ENCODE results near the gene TRIM65.

Gene TRIM65

GRCh38 chr17:75894049-75894733 is 2.6 kb downstream of the TRIM65 start:
- Histone ChIP-seq H3F3A (ENCODE audit: low read depth) (peaks cover 5% of the 10 kb centered on the region), H4K20me1 (ENCODE audit: insufficient read depth, low read length, poor library complexity, severe bottlenecking) (no peaks in the 10 kb centered on the region), H3K9me2 (replicated peaks; ENCODE audit: low read depth, low read length) (no peaks in the 10 kb centered on the region), H3K4me2 (ENCODE audit: low read depth, low read length, poor library complexity, severe bottlenecking) (peak overlapping the region; percentile 96), H3K4me1 (ENCODE audit: insufficient read depth, low read length, poor library complexity, severe bottlenecking) (peaks cover 27% of the 10 kb centered on the region), H3K9me3 (ENCODE audit: insufficient read depth, low read depth, low read length) (no peaks in the 10 kb centered on the region), H3K36me3 (ENCODE audit: insufficient read depth, low read length) (peaks cover 8% of the 10 kb centered on the region; the same call in 1 of the 2 replicates), H3K27me3 (ENCODE audit: insufficient read depth, low read length, poor library complexity, severe bottlenecking) (no peaks in the 10 kb centered on the region), H3K79me2 (ENCODE audit: insufficient read depth, low read length) (peaks cover 31% of the 10 kb centered on the region), H3K4me3 (ENCODE audit: low read length, poor library complexity, severe bottlenecking) (no peak overlapping the region), H3K9ac (ENCODE audit: low read depth, low read length, poor library complexity, severe bottlenecking) (peak overlapping the region; percentile 80), H2AFZ (ENCODE audit: low read length) (no peak overlapping the region)
- no peak for TF ChIP-seq CTCF (conservative IDR thresholded peaks at IDR 0.05; ENCODE audit: low read length)
- no peak for TF ChIP-seq EZH2phosphoT487 (IDR thresholded peaks at IDR 0.05; ENCODE audit: borderline replicate concordance)

GRCh38 chr17:75893305-75894048 is 3.3 kb downstream of the TRIM65 start:
- Histone ChIP-seq H2AFZ (ENCODE audit: low read length) (no peak overlapping the region), H3K9ac (ENCODE audit: low read depth, low read length, poor library complexity, severe bottlenecking) (peak overlapping the region; percentile 80), H3K27me3 (ENCODE audit: insufficient read depth, low read length, poor library complexity, severe bottlenecking) (no peaks in the 10 kb centered on the region), H3K9me2 (replicated peaks; ENCODE audit: low read depth, low read length) (no peaks in the 10 kb centered on the region), H4K20me1 (ENCODE audit: insufficient read depth, low read length, poor library complexity, severe bottlenecking) (no peaks in the 10 kb centered on the region), H3K79me2 (ENCODE audit: insufficient read depth, low read length) (peaks cover 31% of the 10 kb centered on the region), H3K4me2 (ENCODE audit: low read depth, low read length, poor library complexity, severe bottlenecking) (peak overlapping the region; percentile 96), H3K4me1 (ENCODE audit: insufficient read depth, low read length, poor library complexity, severe bottlenecking) (peaks cover 27% of the 10 kb centered on the region), H3F3A (ENCODE audit: low read depth) (peaks cover 5% of the 10 kb centered on the region), H3K4me3 (ENCODE audit: low read length, poor library complexity, severe bottlenecking) (no peak overlapping the region), H3K9me3 (ENCODE audit: insufficient read depth, low read depth, low read length) (no peaks in the 10 kb centered on the region), H3K36me3 (ENCODE audit: insufficient read depth, low read length) (0 out of 2 replicates have a peak, but pooled peaks cover 2% of the 10 kb centered on the region)
- no peak for TF ChIP-seq EZH2phosphoT487 (IDR thresholded peaks at IDR 0.05; ENCODE audit: borderline replicate concordance)
- no peak for TF ChIP-seq CTCF (conservative IDR thresholded peaks at IDR 0.05; ENCODE audit: low read length)

- Histone ChIP-seq H4K20me1 (ENCODE audit: insufficient read depth, low read length, poor library complexity, severe bottlenecking) (no peaks in the 10 kb centered on the region), H3K4me3 (ENCODE audit: low read length, poor library complexity, severe bottlenecking) (no peak overlapping the region), H3K4me1 (ENCODE audit: insufficient read depth, low read length, poor library complexity, severe bottlenecking) (peaks cover 27% of the 10 kb centered on the region), H2AFZ (ENCODE audit: low read length) (no peak overlapping the region), H3K27me3 (ENCODE audit: insufficient read depth, low read length, poor library complexity, severe bottlenecking) (no peaks in the 10 kb centered on the region), H3K9ac (ENCODE audit: low read depth, low read length, poor library complexity, severe bottlenecking) (no peak overlapping the region), H3K4me2 (ENCODE audit: low read depth, low read length, poor library complexity, severe bottlenecking) (no peak overlapping the region), H3K9me3 (ENCODE audit: insufficient read depth, low read depth, low read length) (no peaks in the 10 kb centered on the region), H3K79me2 (ENCODE audit: insufficient read depth, low read length) (peaks cover 31% of the 10 kb centered on the region), H3F3A (ENCODE audit: low read depth) (peaks cover 5% of the 10 kb centered on the region), H3K9me2 (replicated peaks; ENCODE audit: low read depth, low read length) (no peaks in the 10 kb centered on the region), H3K36me3 (ENCODE audit: insufficient read depth, low read length) (no peaks in the 10 kb centered on the region)
- TF ChIP-seq CTCF (conservative IDR thresholded peaks at IDR 0.05; ENCODE audit: low read length) (no peak), EZH2phosphoT487 (IDR thresholded peaks at IDR 0.05; ENCODE audit: borderline replicate concordance) (no peak)
Measured at GRCh38 chr17:75892556-75893224, 4.1 kb downstream of the TRIM65 start.

Data from Loucy (cell line).